ENCODE measurements around the gene MOG.

Gene MOG

GRCh38 chr6:29656798-29657197 lies at the start of gene MOG:
TSS of gene MOG (plus strand) at chr6:29657092. CDS start at chr6:29657210, 118 bp downstream.
- no peak for DNase-seq

- no peak for DNase-seq
These were observed 48.8 kb upstream of the MOG start for GRCh38 chr6:29608131-29608530.

GRCh38 chr6:29610540-29610939 lies 46.4 kb upstream of the MOG start:
- DNase-seq: no peak

GRCh38 chr6:29611426-29611825 lies 45.5 kb upstream of the MOG start:
- no peak for DNase-seq

- DNase-seq: no peak
These were observed 38.9 kb upstream of the MOG start for GRCh38 chr6:29617782-29618554.

- no peak for DNase-seq
These were observed 37.2 kb upstream of the MOG start for GRCh38 chr6:29619578-29620160.

GRCh38 chr6:29620630-29621029 lies 36.3 kb upstream of the MOG start:
- no peak for DNase-seq

GRCh38 chr6:29624520-29624961 lies 32.4 kb upstream of the MOG start:
- no peak for DNase-seq

GRCh38 chr6:29625337-29625930 lies 31.5 kb upstream of the MOG start:
- no peak for DNase-seq

- DNase-seq: no peak
These were observed 29.7 kb upstream of the MOG start for GRCh38 chr6:29626948-29627754.

GRCh38 chr6:29627755-29628418 lies 29.0 kb upstream of the MOG start:
- DNase-seq: peak; percentile 74

GRCh38 chr6:29628419-29629281 lies 28.2 kb upstream of the MOG start:
- DNase-seq: peak; percentile 53

GRCh38 chr6:29629571-29629970 lies 27.3 kb upstream of the MOG start:
- DNase-seq: no peak

GRCh38 chr6:29630315-29630714 lies 26.6 kb upstream of the MOG start:
- no peak for DNase-seq

GRCh38 chr6:29631209-29631810 lies 25.6 kb upstream of the MOG start:
- no peak for DNase-seq

- peak; percentile 69 for DNase-seq
These were observed 24.8 kb upstream of the MOG start for GRCh38 chr6:29631860-29632731.

GRCh38 chr6:29632789-29633533 lies 23.9 kb upstream of the MOG start, which contains the start of gene GABBR1:
TSS of gene GABBR1 (minus strand) at chr6:29633183. CDS start at chr6:29632385, 798 bp downstream.
- peak; percentile 74 for DNase-seq

- DNase-seq: no peak
These were observed 23.4 kb upstream of the MOG start for GRCh38 chr6:29633534-29633905.

GRCh38 chr6:29637247-29637646 lies 19.6 kb upstream of the MOG start:
- DNase-seq: no peak

Data from CD4-positive, alpha-beta T cell treated with Interleukin-21 for 1 hour (primary cell).